Neuronal stem cell (in vitro differentiated cells): Measurements from ENCODE around the gene ACAT2.
"Not testable (repeated sequence)": the region's sequence is repeated elsewhere in the genome, so short reads cannot be mapped to it uniquely, and the experiment has no call there.

Source experiments
- DNase-seq: peaks from one replicate; pipeline ENCODE4 v3.0.0-alpha.2; 2013; ENCODE audit warnings: low spot score
- H2AFZ ChIP-seq: one replicate; pipeline ENCODE4 v1.6.1; 2013; ENCODE audit warnings: mild to moderate bottlenecking, low read length, inconsistent platforms
- H2AK5ac ChIP-seq: 2 replicates; pipeline ENCODE4 v1.6.1; 2013; ENCODE audit warnings: low read depth, mild to moderate bottlenecking, inconsistent platforms, low read length, moderate library complexity, mixed read lengths
- H2BK120ac ChIP-seq: 2 replicates; pipeline ENCODE4 v1.6.1; 2013; ENCODE audit warnings: low read depth, mild to moderate bottlenecking, inconsistent platforms, low read length, moderate library complexity, mixed read lengths
- H2BK12ac ChIP-seq: one replicate; pipeline ENCODE4 v1.6.1; 2013; ENCODE audit warnings: low read length, inconsistent platforms
- H2BK15ac ChIP-seq: 2 replicates; pipeline ENCODE4 v1.6.1; 2013; ENCODE audit warnings: mild to moderate bottlenecking, low read length, inconsistent platforms, mixed read lengths
- H2BK5ac ChIP-seq: one replicate; pipeline ENCODE4 v1.6.1; 2013; ENCODE audit warnings: inconsistent platforms, mild to moderate bottlenecking, low read length, moderate library complexity
- H3K14ac ChIP-seq: one replicate; pipeline ENCODE4 v1.6.1; 2013; ENCODE audit warnings: low read length, inconsistent platforms
- H3K18ac ChIP-seq: 2 replicates; pipeline ENCODE4 v1.6.1; 2013; ENCODE audit warnings: low read length, inconsistent platforms
- H3K23ac ChIP-seq: 2 replicates; pipeline ENCODE4 v1.6.1; 2013; ENCODE audit warnings: low read depth, mild to moderate bottlenecking, mixed read lengths, low read length, inconsistent platforms; ENCODE audit not compliant: poor library complexity
- H3K27ac ChIP-seq: replicated peaks from 3 replicates; pipeline ENCODE4 v1.5.1; 2013; ENCODE audit warnings: low read length, inconsistent platforms
- H3K27me3 ChIP-seq, 3 experiments: 2 replicates each; pipeline ENCODE4 v1.6.1; 2013; ENCODE audit warnings: low read length in 3 of 3, mild to moderate bottlenecking in 2 of 3, inconsistent platforms in 1 of 3, low read depth in 1 of 3, mixed read lengths in 1 of 3, moderate library complexity in 1 of 3; ENCODE audit not compliant: control insufficient read depth in 3 of 3, insufficient read depth in 3 of 3
- H3K36me3 ChIP-seq, 2 donors: replicated peaks in 1 of 2; 2 replicates each; pipeline ENCODE4 v1.6.1; 2013; ENCODE audit warnings: low read length in 2 of 2; ENCODE audit not compliant: control insufficient read depth in 2 of 2, insufficient read depth in 2 of 2
- H3K4ac ChIP-seq: 2 replicates; pipeline ENCODE4 v1.6.1; 2013; ENCODE audit warnings: inconsistent platforms, mild to moderate bottlenecking, low read length, moderate library complexity
- H3K4me1 ChIP-seq, 2 donors: 1 replicate in 1 of 2; 2 replicates in 1 of 2; pipeline ENCODE4 v1.6.1; 2013; ENCODE audit warnings: low read length in 2 of 2, low read depth in 1 of 2; ENCODE audit not compliant: control insufficient read depth in 2 of 2, insufficient read depth in 1 of 2
- H3K4me2 ChIP-seq: one replicate; pipeline ENCODE4 v1.6.1; 2013; ENCODE audit warnings: mild to moderate bottlenecking, low read length, inconsistent platforms; ENCODE audit not compliant: insufficient read depth, poor library complexity, severe bottlenecking
- H3K4me3 ChIP-seq, 2 donors: 2 replicates each; pipeline ENCODE4 v1.5.1; 2013; ENCODE audit warnings: low read length in 2 of 2, mild to moderate bottlenecking in 2 of 2, inconsistent platforms in 1 of 2, moderate library complexity in 1 of 2
- H3K79me1 ChIP-seq: one replicate; pipeline ENCODE4 v1.6.1; 2013; ENCODE audit warnings: low read depth, mild to moderate bottlenecking, inconsistent platforms, low read length, moderate library complexity
- H3K9ac ChIP-seq: one replicate; pipeline ENCODE4 v1.6.1; 2013; ENCODE audit warnings: mild to moderate bottlenecking, low read depth, low read length, inconsistent platforms; ENCODE audit not compliant: poor library complexity
- H3K9me3 ChIP-seq, 2 donors: replicated peaks in 1 of 2; 2 replicates each; pipeline versions ENCODE3 to v1.6.1; 2013; ENCODE audit warnings: low read length in 2 of 2, mild to moderate bottlenecking in 2 of 2, inconsistent platforms in 1 of 2, low read depth in 1 of 2, mixed read lengths in 1 of 2, moderate library complexity in 1 of 2; ENCODE audit not compliant: control insufficient read depth in 2 of 2, insufficient read depth in 1 of 2
- H4K8ac ChIP-seq: one replicate; pipeline ENCODE4 v1.6.1; 2013; ENCODE audit warnings: low read depth, mild to moderate bottlenecking, inconsistent platforms, low read length, moderate library complexity
- H4K91ac ChIP-seq: one replicate; pipeline ENCODE4 v1.6.1; 2013; ENCODE audit warnings: low read length, low read depth, mild to moderate bottlenecking, inconsistent platforms; ENCODE audit not compliant: poor library complexity
- WGBS, 2 donors: extraction: QIAGEN DNeasy Blood & Tissue Kit; methylation state at CpG; one replicate each; pipeline ENCODE4 v1.1.7; 2013; ENCODE audit warnings: missing lambda C conversion rate in 2 of 2, mixed read lengths in 1 of 2; ENCODE audit not compliant: insufficient read length in 2 of 2, insufficient replicate concordance in 1 of 2; ENCODE audit errors: extremely low coverage in 2 of 2; 5-methylcytosine and 5-hydroxymethylcytosine counted together

ACAT2 gene

DNA sequence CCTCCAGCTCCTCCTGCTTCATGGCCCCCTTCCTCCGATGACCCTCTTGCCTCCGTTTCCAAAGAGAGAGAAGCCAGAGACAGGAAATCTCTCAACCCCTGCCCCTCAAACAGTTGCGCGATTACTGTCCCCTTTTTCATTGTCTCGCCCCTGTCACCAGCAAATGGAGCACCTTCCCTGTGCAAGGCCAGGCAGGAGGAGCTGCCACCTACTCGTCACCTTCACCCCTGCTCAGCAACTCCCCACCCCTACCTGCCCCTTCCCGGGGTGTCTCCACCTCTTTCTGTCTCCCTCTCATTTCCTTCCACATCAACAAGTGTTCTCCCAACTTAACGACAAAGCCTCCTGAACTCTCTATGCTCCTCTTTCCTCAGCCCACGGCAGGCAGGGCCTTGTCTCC is 51.9 kb downstream of the ACAT2 start:
- Histone ChIP-seq H2BK5ac (no peak overlapping the region), H2AFZ (no peak overlapping the region), H4K91ac (peak overlapping the region; percentile 11), H3K4ac (no peak overlapping the region), H2BK120ac (no peak overlapping the region), H3K9ac (no peak overlapping the region), H2AK5ac (peak overlapping the region; percentile 17), H3K9me3 (no peaks in the 10 kb centered on the region), H4K8ac (no peak overlapping the region), H2BK12ac (no peak overlapping the region), H3K27me3 (no peaks in the 10 kb centered on the region), H3K4me2 (no peak overlapping the region), H3K4me3 (no peak overlapping the region), H3K27ac (no peak overlapping the region), H3K79me1 (no peaks in the 10 kb centered on the region), H3K18ac (peak overlapping the region; percentile 59), H3K14ac (peak overlapping the region; percentile 5), H3K4me1 (peaks cover 5 to 6% of the 10 kb centered on the region in 2 donors), H3K23ac (no peak overlapping the region), H3K36me3 (no peaks in the 10 kb centered on the region), H2BK15ac (no peak overlapping the region)
- no peak for DNase-seq
- no CpG with 5 or more reads among the region's 9 CpGs for WGBS, 2 donors

DNA sequence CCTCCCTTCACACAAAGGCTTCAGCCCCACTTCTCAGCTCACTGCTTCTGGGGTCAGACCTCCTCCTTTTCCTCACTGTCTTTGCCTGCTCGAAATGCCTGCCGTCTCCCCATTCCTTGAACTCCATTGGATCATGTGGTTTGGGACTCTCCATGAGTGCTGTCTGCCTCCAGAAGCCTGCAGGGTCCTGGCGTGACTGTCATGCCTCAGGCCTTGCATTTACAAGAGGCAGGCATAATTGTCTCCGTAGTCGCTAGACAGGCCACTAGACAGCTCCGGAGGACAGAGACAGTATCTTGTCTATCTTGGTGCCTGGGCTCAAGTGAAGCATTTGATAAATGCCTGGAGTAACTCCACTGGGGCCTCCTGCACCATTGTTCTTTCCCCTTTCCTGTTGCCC is 53.6 kb downstream of the ACAT2 start:
- Histone ChIP-seq H2BK120ac (no peak overlapping the region), H3K4me1 (peaks cover 11 to 12% of the 10 kb centered on the region in 2 donors), H3K14ac (no peak overlapping the region), H2AK5ac (no peak overlapping the region), H3K9ac (no peak overlapping the region), H3K4me2 (no peak overlapping the region), H4K91ac (no peak overlapping the region), H3K9me3 (no peaks in the 10 kb centered on the region), H2AFZ (no peak overlapping the region), H3K36me3 (no peaks in the 10 kb centered on the region), H3K18ac (no peak overlapping the region), H3K4ac (no peak overlapping the region), H3K27me3 (peaks cover 0 to 3% (median 0%) of the 10 kb centered on the region in 3 experiments), H2BK5ac (no peak overlapping the region), H4K8ac (no peak overlapping the region), H3K27ac (no peak overlapping the region), H3K79me1 (no peaks in the 10 kb centered on the region), H3K4me3 (no peak overlapping the region), H2BK15ac (no peak overlapping the region), H2BK12ac (no peak overlapping the region), H3K23ac (no peak overlapping the region)
- no CpG with 5 or more reads among the region's 6 CpGs for WGBS, 2 donors
- no peak for DNase-seq

DNA sequence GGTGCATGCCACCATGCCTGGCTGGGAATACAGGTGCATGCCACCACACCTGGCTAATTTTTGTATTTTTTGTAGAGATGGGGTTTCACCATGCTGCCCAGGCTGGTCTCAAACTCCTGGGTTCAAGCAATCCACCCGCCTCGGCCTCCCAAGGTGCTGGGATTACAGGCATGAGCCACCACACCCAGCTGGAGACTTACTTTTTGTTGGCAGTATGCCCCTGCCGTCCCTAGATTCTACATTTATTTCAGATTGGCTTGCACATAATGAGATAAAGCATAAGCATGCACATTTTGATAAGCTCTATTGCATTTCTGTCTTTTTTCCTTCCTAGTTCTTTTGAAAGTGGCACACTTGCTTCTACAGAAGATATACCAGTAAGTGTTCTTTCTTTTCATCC is 54.9 kb downstream of the ACAT2 start:
- H3K36me3 ChIP-seq, H2BK12ac ChIP-seq, H2AK5ac ChIP-seq, H4K91ac ChIP-seq, H4K8ac ChIP-seq, H2BK5ac ChIP-seq, H3K79me1 ChIP-seq, H3K4me2 ChIP-seq, H3K27ac ChIP-seq, H3K14ac ChIP-seq, H3K4me3 ChIP-seq, H2AFZ ChIP-seq, H3K18ac ChIP-seq, H3K4me1 ChIP-seq, H3K9ac ChIP-seq, DNase-seq, H3K27me3 ChIP-seq, H2BK120ac ChIP-seq, H2BK15ac ChIP-seq, H3K9me3 ChIP-seq, H3K23ac ChIP-seq, H3K4ac ChIP-seq: not testable (repeated sequence)
- WGBS, 2 donors, result no CpG with 5 or more reads among the region's 3 CpGs

DNA sequence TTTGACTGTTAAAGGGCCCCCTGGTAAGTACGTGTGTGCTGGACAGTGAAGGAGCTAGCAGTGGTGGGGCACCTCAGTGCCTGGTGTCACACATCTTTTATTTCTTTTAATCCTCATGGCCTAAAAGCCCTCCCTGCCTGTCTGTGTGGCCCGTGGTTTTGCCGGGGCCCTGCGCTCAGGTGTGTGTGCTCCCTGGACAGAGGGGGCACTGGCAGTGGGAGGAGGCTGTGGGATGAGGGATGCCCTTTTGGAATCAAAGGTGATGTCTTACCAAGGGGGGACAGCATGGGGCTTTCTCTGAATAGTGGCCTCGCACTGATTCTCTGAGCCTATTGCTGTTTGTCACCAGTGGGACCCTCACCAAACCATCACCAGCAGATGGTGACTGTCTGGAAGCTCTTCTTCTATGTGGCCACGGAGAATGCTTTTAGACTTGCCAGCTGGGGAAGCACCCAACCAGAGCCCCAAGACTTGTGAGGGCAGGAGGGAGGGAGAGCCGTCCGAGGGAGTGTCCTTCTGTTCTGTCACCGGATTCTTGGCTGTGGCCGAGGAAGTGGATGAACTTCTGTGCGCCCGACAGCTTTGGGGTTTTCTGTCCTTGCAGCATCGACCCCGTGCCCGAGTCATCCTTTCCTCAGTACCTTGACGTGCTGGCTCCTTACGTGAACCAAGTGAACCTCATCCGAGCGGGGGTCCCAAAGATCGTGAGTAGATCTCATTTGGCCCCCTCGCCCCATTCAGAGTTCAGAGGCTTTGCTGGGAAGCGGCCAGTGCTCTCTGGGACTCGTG is 56.3 kb downstream of the ACAT2 start:
- no peaks in the 10 kb centered on the region for H3K36me3 ChIP-seq
- H3K79me1 ChIP-seq, result no peaks in the 10 kb centered on the region
- no peak overlapping the region for H3K4me3 ChIP-seq
- no peak overlapping the region for H3K4me2 ChIP-seq
- H2BK5ac ChIP-seq, result no peak overlapping the region
- H3K14ac ChIP-seq, result no peak overlapping the region
- no peak overlapping the region for H2BK15ac ChIP-seq
- no peak overlapping the region for H2AK5ac ChIP-seq
- H3K9me3 ChIP-seq, result no peaks in the 10 kb centered on the region
- H2BK120ac ChIP-seq, result no peak overlapping the region
- no peak overlapping the region for H3K27ac ChIP-seq
- H3K23ac ChIP-seq, result no peak overlapping the region
- no CpG with 5 or more reads among the region's 23 CpGs for WGBS, 2 donors
- H3K9ac ChIP-seq, result no peak overlapping the region
- no peak overlapping the region for H4K8ac ChIP-seq
- H3K27me3 ChIP-seq, result peaks cover 0 to 3% (median 0%) of the 10 kb centered on the region in 3 experiments
- H4K91ac ChIP-seq, result no peak overlapping the region
- DNase-seq, result no peak
- no peak overlapping the region for H3K18ac ChIP-seq
- H2AFZ ChIP-seq, result no peak overlapping the region
- no peak overlapping the region for H3K4ac ChIP-seq
- no peak overlapping the region for H2BK12ac ChIP-seq
- H3K4me1 ChIP-seq, result peaks cover 8% of the 10 kb centered on the region in 2 donors
